ENCODE measurements around the gene ADAMTS2.

ADAMTS2 gene

GRCh38 chr5:179061025-179061424 is 284.2 kb downstream of the ADAMTS2 start:
- no peak for DNase-seq (ENCODE audit: extremely low read depth, low read depth)
- TF ChIP-seq CTCF (IDR thresholded peaks at IDR 0.05; ENCODE audit: low read depth, low read length) = no peak
